Psoas muscle (tissue), 8 donors: ENCODE measurements around the gene PTTG1. TPM values are rescaled to one million over a fixed set of nuclear protein-coding genes. Genes with fewer than 3 reads are reported as not detected.

Source experiments
- ATAC-seq, 4 donors: fragments of 200-7000 bp; cut with Tn5 transposase; one replicate each; pipeline ENCODE4 v1.9.1; 2020; ENCODE audit warnings: moderate library complexity in 3 of 4, mild to moderate bottlenecking in 2 of 4
- DNase-seq, 2 donors: peaks; one replicate each; pipeline ENCODE4 v3.0.0-alpha.2; 2020
- H3K27ac ChIP-seq: fragments of 200-600 bp; one replicate; pipeline ENCODE4 v1.8.0; 2022
- H3K27me3 ChIP-seq, 3 donors: fragments of 200-600 bp in 1 of 3; one replicate each; pipeline versions ENCODE4 v1.6.1 to v1.8.0; 2013 to 2022; ENCODE audit warnings: low read length in 2 of 3, mild to moderate bottlenecking in 2 of 3, moderate library complexity in 1 of 3; ENCODE audit not compliant: insufficient read depth in 3 of 3
- H3K36me3 ChIP-seq, 2 donors: fragments of 200-600 bp in 1 of 2; one replicate each; pipeline versions ENCODE4 v1.6.1 to v1.8.0; 2013 to 2022; ENCODE audit warnings: low read depth in 1 of 2, mild to moderate bottlenecking in 1 of 2, moderate library complexity in 1 of 2; ENCODE audit not compliant: insufficient read depth in 1 of 2
- H3K4me1 ChIP-seq: fragments of 200-600 bp; one replicate; pipeline ENCODE4 v1.8.0; 2022
- H3K4me3 ChIP-seq: fragments of 200-600 bp; one replicate; pipeline ENCODE4 v1.8.0; 2022; ENCODE audit warnings: mild to moderate bottlenecking
- H3K9me3 ChIP-seq: fragments of 200-600 bp; one replicate; pipeline ENCODE4 v1.8.0; 2022
- CTCF ChIP-seq: fragments of 200-600 bp; IDR thresholded peaks from one replicate; pipeline ENCODE4 v1.8.0; 2022; ENCODE audit warnings: antibody characterized with exemption
- WGBS, 3 donors: extraction: QIAGEN DNeasy Blood & Tissue Kit; methylation state at CpG; one replicate each; pipeline versions ENCODE4 v1.1.6 to v1.1.7; 2013; 5-methylcytosine and 5-hydroxymethylcytosine counted together
- intact Hi-C, 2 donors: fragments of 100-400 bp; cut with DNase I; formaldehyde crosslinking; loops; one replicate each; pipeline versions ENCODE4 v1.11.0 to v1.14.2; 2022
- polyA plus RNA-seq, 3 donors: library from polyadenylated mRNA; stranded (reverse); fragments of 200-250 nt; gene quantifications; one replicate each; pipeline ENCODE4 v1.2.3, GENCODE V29; 2013
- total RNA-seq, 4 donors: library from RNA; stranded (reverse); fragmentation: NEBNext Ultra II Directional in 2 of 4; extraction: Animal tissue kit (Norgen Biotek cat#: 25700) in 2 of 4; gene quantifications; one replicate each; pipeline versions ENCODE4 v1.2.1 to v1.2.4, GENCODE V29; 2021 to 2023
- donor health status: healthy with polysubstance abuse.
- donor health status: DM: no; HTN: no; CAD: no; lungs with moderate emphysema.
- donor health status: Bipolar disorder and iron deficiency.
- donor health status: healthy.
- donor health status: DM: yes; HTN: yes; CAD: no.
- donor health status: DM: no; HTN: no; CAD: no.
- donor health status: DM: no; HTN: no; CAD: no.
- donor health status: DM: yes; HTN: yes; CAD: no.

PTTG1 gene
- total and polyA plus RNA-seq, 7 donors, result 1.9 to 26.7 (median 3.0) TPM

DNA sequence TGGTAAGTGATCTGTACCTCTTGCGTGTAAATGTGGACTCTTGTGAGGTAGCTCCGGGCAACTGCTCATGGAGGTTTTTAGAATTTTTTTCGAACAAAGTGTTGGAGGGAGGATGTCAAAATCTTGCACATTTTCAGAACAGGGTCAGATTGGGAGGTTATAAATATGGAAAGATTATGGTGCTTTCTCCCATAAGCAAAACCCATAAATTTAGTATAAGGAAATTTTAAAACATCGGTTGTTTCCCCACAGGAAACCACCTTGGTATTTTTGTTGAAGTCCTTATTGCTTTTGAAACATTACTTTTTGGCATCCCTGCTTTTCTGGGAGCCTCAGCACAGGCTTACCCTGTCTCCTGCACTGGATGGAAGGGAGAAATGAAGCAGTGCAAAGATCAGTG is 33.9 kb downstream of the PTTG1 start:
- H3K27me3 ChIP-seq, result peaks cover 0 to 4% (median 0%) of the 10 kb centered on the region in 3 donors
- no peak overlapping the region for H3K4me3 ChIP-seq
- no peak for DNase-seq
- no peaks in the 10 kb centered on the region for H3K4me1 ChIP-seq
- intact Hi-C loops, result no loop called here
- ATAC-seq, result no peak
- no peaks in the 10 kb centered on the region for H3K36me3 ChIP-seq
- 77 to 81% (median 80%) methylated on average over 4 of the region's 4 CpGs for WGBS, 3 donors
- TF ChIP-seq CTCF, result no peak
- no peaks in the 10 kb centered on the region for H3K9me3 ChIP-seq
- H3K27ac ChIP-seq, result no peak overlapping the region

GRCh38 chr5:160456480-160457177 is 35.0 kb downstream of the PTTG1 start:
- no peak overlapping the region for H3K4me3 ChIP-seq
- H3K9me3 ChIP-seq, result no peaks in the 10 kb centered on the region
- intact Hi-C loops, result no loop called here
- no peaks in the 10 kb centered on the region for H3K36me3 ChIP-seq
- TF ChIP-seq CTCF, result no peak
- ATAC-seq (no peak), DNase-seq (no peak)
- no peak overlapping the region for H3K27ac ChIP-seq
- peaks cover 0 to 4% (median 0%) of the 10 kb centered on the region in 3 donors for H3K27me3 ChIP-seq
- no peaks in the 10 kb centered on the region for H3K4me1 ChIP-seq
- WGBS, 3 donors, result 73 to 74% (median 73%) methylated on average over 9 of the region's 9 CpGs

DNA sequence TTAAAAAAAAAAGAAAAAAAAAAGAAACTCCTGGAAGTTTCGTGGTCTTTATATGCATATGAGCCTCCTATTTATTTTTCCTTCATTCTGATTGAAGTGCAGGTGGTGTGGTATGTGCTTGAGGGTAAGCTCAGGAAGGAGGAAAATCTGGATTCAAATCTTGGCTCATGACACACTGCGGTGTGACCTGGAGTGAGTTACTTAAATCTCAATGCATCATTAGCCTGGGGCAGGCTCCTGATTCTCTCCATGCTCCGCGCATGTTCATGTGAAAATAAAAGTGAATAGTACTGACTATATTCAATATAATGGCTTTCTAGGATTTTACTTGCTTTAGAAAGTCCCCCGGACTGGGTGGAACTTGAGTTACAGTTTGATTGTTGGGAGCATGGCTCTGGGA is 35.6 kb downstream of the PTTG1 start:
- Histone ChIP-seq H3K9me3 (no peaks in the 10 kb centered on the region), H3K36me3 (no peaks in the 10 kb centered on the region), H3K27ac (no peak overlapping the region), H3K27me3 (peaks cover 0 to 4% (median 0%) of the 10 kb centered on the region in 3 donors), H3K4me1 (no peaks in the 10 kb centered on the region), H3K4me3 (no peak overlapping the region)
- TF ChIP-seq CTCF, result no peak
- intact Hi-C loops, result no loop called here
- WGBS, 3 donors, result 79 to 85% (median 83%) methylated on average over 5 of the region's 5 CpGs
- DNase-seq (no peak), ATAC-seq (no peak)

GRCh38 chr5:160458806-160459800 is 37.4 kb downstream of the PTTG1 start:
- Histone ChIP-seq H3K9me3 (no peaks in the 10 kb centered on the region), H3K36me3 (no peaks in the 10 kb centered on the region), H3K27me3 (peaks cover 0 to 4% (median 0%) of the 10 kb centered on the region in 3 donors), H3K4me3 (no peak overlapping the region), H3K27ac (no peak overlapping the region), H3K4me1 (no peaks in the 10 kb centered on the region)
- intact Hi-C loops, result no loop called here
- no peak for DNase-seq
- no peak for TF ChIP-seq CTCF
- 86 to 89% (median 88%) methylated on average over 8 of the region's 8 CpGs for WGBS, 3 donors
- no peak for ATAC-seq
